Sigmoid colon (tissue), 7 donors: ENCODE measurements around the gene CBX7. TPM values are rescaled to one million over a fixed set of nuclear protein-coding genes. Genes with fewer than 3 reads are reported as not detected.

Experiments
- DNase-seq: peaks from one replicate; pipeline ENCODE4 v3.0.0-alpha.2; 2019
- H3K27ac ChIP-seq, 4 donors: fragments of 200-600 bp; sonication (generic); one replicate each; pipeline ENCODE4 v1.5.1; 2016 to 2019; ENCODE audit warnings: mild to moderate bottlenecking in 1 of 4
- H3K27me3 ChIP-seq, 3 donors: fragments of 200-600 bp; sonication (generic); one replicate each; pipeline ENCODE4 v1.5.1; 2019; ENCODE audit warnings: mild to moderate bottlenecking in 1 of 3
- H3K36me3 ChIP-seq, 4 donors: fragments of 200-600 bp; sonication (generic); one replicate each; pipeline ENCODE4 v1.5.1; 2016 to 2019
- H3K4me1 ChIP-seq, 4 donors: fragments of 200-600 bp; sonication (generic); one replicate each; pipeline ENCODE4 v1.5.1; 2017 to 2019
- H3K4me3 ChIP-seq, 4 donors: fragments of 200-600 bp; sonication (generic); one replicate each; pipeline ENCODE4 v1.5.1; 2017 to 2019; ENCODE audit warnings: mild to moderate bottlenecking in 2 of 4, moderate library complexity in 1 of 4
- H3K9me3 ChIP-seq, 4 donors: fragments of 200-600 bp in 3 of 4; sonication (generic) in 3 of 4; one replicate each; pipeline versions ENCODE4 v1.5.1 to v1.6.1; 2013 to 2019
- CTCF ChIP-seq, 4 experiments: fragments of 450-650 bp in 3 of 4; fragments of 200-600 bp in 1 of 4; IDR thresholded peaks; one replicate each; pipeline ENCODE4 v1.5.1; 2016 to 2019; ENCODE audit warnings: antibody characterized with exemption in 4 of 4, mild to moderate bottlenecking in 3 of 4, moderate library complexity in 2 of 4
- EP300 ChIP-seq, 4 donors: sonication (generic); formaldehyde crosslinking; IDR thresholded peaks; one replicate each; pipeline ENCODE4 v1.6.1; 2017; ENCODE audit warnings: antibody characterized with exemption in 4 of 4
- POLR2A ChIP-seq, 2 donors: fragments of 450-650 bp; IDR thresholded peaks; one replicate each; pipeline ENCODE4 v1.6.1; 2016; ENCODE audit warnings: antibody characterized with exemption in 2 of 2, mild to moderate bottlenecking in 2 of 2, moderate library complexity in 2 of 2
- POLR2AphosphoS5 ChIP-seq, 4 donors: sonication (generic); formaldehyde crosslinking; IDR thresholded peaks; one replicate each; pipeline ENCODE4 v1.6.1; 2017; ENCODE audit warnings: antibody characterized with exemption in 4 of 4
- whole genome bisulfite sequencing, 2 donors: extraction: QIAGEN DNeasy Blood & Tissue Kit; methylation state at CpG; one replicate each; pipeline ENCODE4 v1.1.7; 2013; 5-methylcytosine and 5-hydroxymethylcytosine counted together
- intact Hi-C: fragments of 100-400 bp; cut with DNase I; formaldehyde crosslinking; loops from one replicate; pipeline ENCODE4 v1.15.1; 2023
- polyA plus RNA-seq, 3 donors: library from polyadenylated mRNA; stranded (reverse); fragments of 200-250 nt; gene quantifications; one replicate each; pipeline ENCODE4 v1.2.3, GENCODE V29; 2013
- total RNA-seq, 4 donors: library from RNA; depleted of rRNA; stranded (reverse); fragments of >200 nt; gene quantifications; one replicate each; pipeline ENCODE4 v1.1.0, GENCODE V29; 2016
- donor health status: healthy with polysubstance abuse.
- donor health status: Bipolar disorder and iron deficiency.
- donor health status: healthy.

The CBX7 gene
- total and polyA plus RNA-seq, 7 donors, result 10.9 to 166 (median 108) TPM

- no peak for DNase-seq
- TF ChIP-seq POLR2A (IDR thresholded peaks at IDR 0.05), result no peak
- no peak for TF ChIP-seq EP300 (IDR thresholded peaks at IDR 0.05)
- TF ChIP-seq POLR2AphosphoS5 (IDR thresholded peaks at IDR 0.05), result no peak
- TF ChIP-seq CTCF (IDR thresholded peaks at IDR 0.05), result no peak
- no peaks in the 10 kb centered on the region for H3K36me3 ChIP-seq
- H3K27me3 ChIP-seq, result peaks cover 0 to 27% (median 0%) of the 10 kb centered on the region in 3 donors
- intact Hi-C loops, result no loop called here
- H3K4me1 ChIP-seq, result no peaks in the 10 kb centered on the region
- no peak overlapping the region for H3K27ac ChIP-seq
- H3K9me3 ChIP-seq, result no peaks in the 10 kb centered on the region
- no peak overlapping the region for H3K4me3 ChIP-seq
- 64 to 72% methylated on average over 15 of the region's 15 CpGs for WGBS, 2 donors
Observed at GRCh38 chr22:39110631-39111561, 41.6 kb downstream of the CBX7 start.

GRCh38 chr22:39109361-39109760 is 43.1 kb downstream of the CBX7 start:
- TF ChIP-seq EP300 (IDR thresholded peaks at IDR 0.05) (no peak), POLR2AphosphoS5 (IDR thresholded peaks at IDR 0.05) (no peak), POLR2A (IDR thresholded peaks at IDR 0.05) (no peak)
- Histone ChIP-seq H3K4me3 (no peak overlapping the region), H3K4me1 (no peaks in the 10 kb centered on the region), H3K27ac (no peak overlapping the region), H3K27me3 (peaks cover 0 to 20% (median 0%) of the 10 kb centered on the region in 3 donors), H3K36me3 (no peaks in the 10 kb centered on the region), H3K9me3 (no peaks in the 10 kb centered on the region)
- WGBS, 2 donors, result 67 to 86% methylated on average over 9 of the region's 9 CpGs
- no peak for DNase-seq
- intact Hi-C loops, result no loop called here

- H3K9me3 ChIP-seq, result no peaks in the 10 kb centered on the region
- WGBS, 2 donors, result 94 to 96% methylated on average over 4 of the region's 4 CpGs
- intact Hi-C loops, result no loop called here
- H3K36me3 ChIP-seq, result no peaks in the 10 kb centered on the region
- TF ChIP-seq POLR2A (IDR thresholded peaks at IDR 0.05), result no peak
- TF ChIP-seq POLR2AphosphoS5 (IDR thresholded peaks at IDR 0.05), result no peak
- TF ChIP-seq EP300 (IDR thresholded peaks at IDR 0.05), result no peak
- TF ChIP-seq CTCF (IDR thresholded peaks at IDR 0.05), result no peak
- H3K27ac ChIP-seq, result no peak overlapping the region
- H3K27me3 ChIP-seq, result peaks cover 0 to 13% (median 0%) of the 10 kb centered on the region in 3 donors
- H3K4me3 ChIP-seq, result no peak overlapping the region
- H3K4me1 ChIP-seq, result no peaks in the 10 kb centered on the region
- DNase-seq, result no peak
Observed at GRCh38 chr22:39108487-39108886, 44.0 kb downstream of the CBX7 start.

- Histone ChIP-seq H3K4me1 (no peaks in the 10 kb centered on the region), H3K9me3 (no peaks in the 10 kb centered on the region), H3K27me3 (peaks cover 0 to 11% (median 0%) of the 10 kb centered on the region in 3 donors), H3K4me3 (no peak overlapping the region), H3K27ac (no peak overlapping the region), H3K36me3 (no peaks in the 10 kb centered on the region)
- WGBS, 2 donors, result 70 to 87% methylated on average over 2 of the region's 2 CpGs
- intact Hi-C loops, result no loop called here
- TF ChIP-seq POLR2AphosphoS5 (IDR thresholded peaks at IDR 0.05) (no peak), CTCF (IDR thresholded peaks at IDR 0.05) (no peak), POLR2A (IDR thresholded peaks at IDR 0.05) (no peak), EP300 (IDR thresholded peaks at IDR 0.05) (no peak)
- DNase-seq, result no peak
Observed at GRCh38 chr22:39106326-39106725, 46.2 kb downstream of the CBX7 start.

- intact Hi-C loops, result no loop called here
Observed at GRCh38 chr22:39103431-39103830, 49.0 kb downstream of the CBX7 start.

More at GRCh38 chr22:39103431-39103830, 49.0 kb downstream of the CBX7 start:
- Histone ChIP-seq H3K27ac (no peak overlapping the region), H3K27me3 (peaks cover 0 to 3% (median 0%) of the 10 kb centered on the region in 3 donors), H3K36me3 (no peaks in the 10 kb centered on the region), H3K4me3 (no peak overlapping the region), H3K4me1 (no peaks in the 10 kb centered on the region), H3K9me3 (no peaks in the 10 kb centered on the region)
- no peak for DNase-seq
- 82 to 85% methylated on average over 2 of the region's 2 CpGs for WGBS, 2 donors
- TF ChIP-seq POLR2AphosphoS5 (IDR thresholded peaks at IDR 0.05), result no peak
- TF ChIP-seq EP300 (IDR thresholded peaks at IDR 0.05), result no peak
- TF ChIP-seq CTCF (IDR thresholded peaks at IDR 0.05), result no peak
- TF ChIP-seq POLR2A (IDR thresholded peaks at IDR 0.05), result no peak
